Heart left ventricle (tissue), 16 donors: ENCODE data around the gene GRIN1. TPM values are rescaled to one million over a fixed set of nuclear protein-coding genes. Genes with fewer than 3 reads are reported as not detected.
A peak's percentile ranks its signal among the peaks of the same experiment; 100 is the strongest.

ENCODE experiments used
- ATAC-seq, 4 donors: fragments of 200-7000 bp; cut with Tn5 transposase; one replicate each; pipeline ENCODE4 v1.9.1; 2020 to 2022; ENCODE audit warnings: moderate library complexity in 4 of 4, mild to moderate bottlenecking in 3 of 4, moderate number of reproducible peaks in 1 of 4
- DNase-seq, 5 donors: peaks; one replicate each; pipeline ENCODE4 v3.0.0-alpha.2; 2020
- H3K27ac ChIP-seq, 12 donors: fragments of 200-600 bp; sonication (generic) in 4 of 12; one replicate each; pipeline versions ENCODE4 v1.5.0 to v1.8.0; 2016 to 2022; ENCODE audit warnings: mild to moderate bottlenecking in 2 of 12
- H3K27me3 ChIP-seq, 9 donors: fragments of 200-600 bp; sonication (generic) in 2 of 9; one replicate each; pipeline versions ENCODE4 v1.5.1 to v1.8.0; 2016 to 2022; ENCODE audit warnings: mild to moderate bottlenecking in 3 of 9
- H3K36me3 ChIP-seq, 9 donors: fragments of 200-600 bp; sonication (generic) in 2 of 9; one replicate each; pipeline versions ENCODE4 v1.5.0 to v1.8.0; 2018 to 2022; ENCODE audit warnings: mild to moderate bottlenecking in 2 of 9
- H3K4me1 ChIP-seq, 12 donors: fragments of 200-600 bp; sonication (generic) in 4 of 12; one replicate each; pipeline versions ENCODE4 v1.5.0 to v1.8.0; 2016 to 2022; ENCODE audit warnings: mild to moderate bottlenecking in 3 of 12
- H3K4me3 ChIP-seq, 12 donors: fragments of 200-600 bp; sonication (generic) in 4 of 12; one replicate each; pipeline versions ENCODE4 v1.5.0 to v1.8.0; 2017 to 2022; ENCODE audit warnings: mild to moderate bottlenecking in 9 of 12, moderate library complexity in 4 of 12
- H3K9me3 ChIP-seq, 12 donors: fragments of 200-600 bp; sonication (generic) in 4 of 12; one replicate each; pipeline versions ENCODE4 v1.5.0 to v1.8.0; 2016 to 2022; ENCODE audit warnings: mild to moderate bottlenecking in 1 of 12
- POLR2A ChIP-seq, 2 donors: fragments of 450-650 bp; IDR thresholded peaks; one replicate each; pipeline ENCODE4 v1.6.1; 2017; ENCODE audit warnings: antibody characterized with exemption in 2 of 2, mild to moderate bottlenecking in 2 of 2, moderate library complexity in 2 of 2
- WGBS, 4 donors: extraction: QIAGEN DNeasy Blood & Tissue Kit in 2 of 4; methylation state at CpG; one replicate each; pipeline versions ENCODE4 v1.1.5 to v1.1.7; 2013 to 2018; 5-methylcytosine and 5-hydroxymethylcytosine counted together
- intact Hi-C, 10 donors: fragments of 100-400 bp; cut with DNase I; formaldehyde crosslinking; loops; one replicate each; pipeline versions ENCODE4 v1.11.1 to v1.14.2; 2022
- polyA plus RNA-seq, 2 donors: library from polyadenylated mRNA; stranded (reverse); fragments of 200-250 nt; gene quantifications; one replicate each; pipeline ENCODE4 v1.2.3, GENCODE V29; 2013
- total RNA-seq, 9 donors: library from RNA; depleted of rRNA in 2 of 9; stranded (reverse); fragments of >200 nt in 2 of 9; fragmentation: NEBNext Ultra II Directional in 3 of 9; extraction: Animal tissue kit (Norgen Biotek cat#: 25700) in 3 of 9; gene quantifications; one replicate each; pipeline versions ENCODE4 v1.1.0 to v1.2.4, GENCODE V29; 2016 to 2023
- TF ChIP-seq, protein P1 (sequence below), 12 donors: fragments of 200-600 bp; sonication (generic) in 4 of 12; IDR thresholded peaks; one replicate each; pipeline versions ENCODE4 v1.5.0 to v1.8.0; 2018 to 2022; ENCODE audit warnings: antibody characterized with exemption in 12 of 12, mild to moderate bottlenecking in 5 of 12
- donor health status: ischemic (EF 13 %, LVEDD 7.1; RV severe dilation, severe dysfunction).
- donor health status: healthy with polysubstance abuse.
- donor health status: DM: no; HTN: yes; CAD: no.
- donor health status: DM: no; HTN: no; CAD: no.
- donor health status: ischemic (EF 25% LVEDD 6.9; RV normal size, moderate dysfunction).
- donor health status: ischemic (EF 25% LVEDD 5.7; RV mildly dilated, moderate dysfunction).
- donor health status: healthy.
- donor health status: DM: yes; HTN: yes; CAD: no.
- donor health status: ischemic (EF 35%, LVEDD 5.7; RV mildly dilated, moderate dysfunction).
- donor health status: nonischemic (EF 11% LVEDD 7.7; RV severe dilation, severe dysfunction).
- donor health status: DM: yes; HTN: yes; CAD: no.
- donor health status: PGD.
- donor health status: ischemic (EF 29% LVEDD 5.4; RV normal size, mild dysfunction).
- donor health status: nonischemic (EF 23%, LVEDD 6.1; RV moderate dilation, normal function).

The GRIN1 gene
- total and polyA plus RNA-seq, 11 donors: 0.10 TPM; not detected in 10

DNA sequence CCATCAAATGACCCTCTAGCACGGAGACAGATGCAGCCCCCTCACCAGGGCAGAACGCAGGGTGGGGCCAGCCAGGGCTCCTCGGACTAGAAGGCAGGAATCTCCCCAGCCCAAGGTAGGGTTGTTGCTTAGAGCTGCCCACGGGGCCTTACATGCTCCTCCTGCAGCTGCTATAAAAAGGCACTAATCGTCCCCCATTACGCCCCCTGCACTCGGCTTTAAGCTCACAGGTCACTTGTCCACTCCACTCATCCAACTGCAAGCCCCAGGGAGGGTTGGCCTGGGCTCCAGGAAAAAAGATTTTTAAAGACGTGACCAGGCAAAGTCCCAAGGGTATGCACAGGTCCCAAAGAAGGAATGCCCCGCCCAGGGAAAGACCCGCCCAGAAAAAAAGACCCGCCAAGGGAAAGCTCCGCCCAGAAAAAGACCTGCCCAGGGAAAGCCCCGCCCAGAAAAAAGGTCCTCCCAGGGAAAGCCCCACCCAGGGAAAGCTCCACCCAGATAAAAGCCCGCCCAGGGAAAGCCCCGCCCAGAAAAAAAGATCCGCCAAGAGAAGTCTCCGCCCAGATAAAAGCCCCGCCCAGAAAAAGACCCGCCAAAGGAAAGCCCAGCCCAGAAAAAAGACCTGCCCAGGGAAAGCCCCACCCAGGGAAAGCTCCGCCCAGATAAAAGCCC, 11.1 kb downstream of the GRIN1 start:
- intact Hi-C loops: loop anchor here in 1 of 10 donors (10.0 kb wide), 1 partner anchor 355 kb away; no protein-coding TSS in a partner anchor
- 40 to 59% (median 57%) methylated on average over 17 to 20 of the region's 20 CpGs for WGBS, 4 donors
- no peaks in the 10 kb centered on the region for H3K9me3 ChIP-seq

DNA sequence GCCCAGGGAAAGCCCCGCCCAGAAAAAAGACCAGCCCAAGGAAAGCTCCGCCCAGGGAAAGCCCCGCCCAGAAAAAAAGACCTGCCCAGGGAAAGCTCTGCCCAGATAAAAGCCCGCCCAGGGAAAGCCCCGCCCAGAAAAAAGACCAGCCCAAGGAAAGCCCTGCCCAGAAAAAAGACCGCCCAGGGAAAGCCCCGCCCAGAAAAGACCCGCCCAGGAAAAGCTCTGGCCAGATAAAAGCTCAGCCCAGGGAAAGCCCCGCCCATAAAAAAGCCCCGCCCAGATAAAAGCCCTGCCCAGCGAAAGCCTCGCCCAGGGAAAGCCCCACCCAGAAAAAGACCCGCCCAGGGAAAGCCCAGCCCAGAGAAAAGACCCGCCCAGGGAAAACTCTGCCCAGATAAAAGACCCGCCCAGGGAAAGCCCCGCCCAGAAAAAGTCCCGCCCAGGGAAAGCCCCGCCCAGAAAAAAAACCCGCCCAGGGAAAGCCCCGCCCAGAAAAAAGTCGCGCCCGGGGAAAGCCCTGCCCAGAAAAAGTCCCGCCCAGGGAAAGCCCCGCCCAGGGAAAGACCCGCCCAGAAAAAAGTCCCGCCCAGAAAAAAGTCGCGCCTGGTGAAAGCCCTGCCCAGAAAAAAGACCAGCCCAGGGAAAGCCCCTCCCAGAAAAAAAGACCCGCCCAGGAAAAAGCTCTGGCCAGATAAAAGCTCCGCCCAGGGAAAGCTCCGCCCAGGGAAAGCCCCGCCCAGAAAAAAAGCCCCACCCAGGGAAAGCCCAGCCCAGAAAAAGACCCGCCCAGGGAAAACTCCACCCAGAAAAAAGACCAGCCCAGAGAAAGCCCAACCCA, 11.9 kb downstream of the GRIN1 start:
- H3K4me1 ChIP-seq: no peaks in the 10 kb centered on the region
- H3K27ac ChIP-seq: no peak overlapping the region
- DNase-seq: no peak
- H3K27me3 ChIP-seq: peaks cover under 1 to 49% (median 15%) of the 10 kb centered on the region in 9 donors
- H3K9me3 ChIP-seq: no peaks in the 10 kb centered on the region
- no peaks in the 10 kb centered on the region for H3K36me3 ChIP-seq
- intact Hi-C loops: no loop called here
- no peak overlapping the region for H3K4me3 ChIP-seq
- 19 to 43% (median 38%) methylated on average over 33 to 34 of the region's 34 CpGs for WGBS, 4 donors
- ATAC-seq: peak in 2 of 4 donors; percentile 22 to 48
- no peak for TF ChIP-seq POLR2A (IDR thresholded peaks at IDR 0.05)
- TF ChIP-seq, protein P1, sequence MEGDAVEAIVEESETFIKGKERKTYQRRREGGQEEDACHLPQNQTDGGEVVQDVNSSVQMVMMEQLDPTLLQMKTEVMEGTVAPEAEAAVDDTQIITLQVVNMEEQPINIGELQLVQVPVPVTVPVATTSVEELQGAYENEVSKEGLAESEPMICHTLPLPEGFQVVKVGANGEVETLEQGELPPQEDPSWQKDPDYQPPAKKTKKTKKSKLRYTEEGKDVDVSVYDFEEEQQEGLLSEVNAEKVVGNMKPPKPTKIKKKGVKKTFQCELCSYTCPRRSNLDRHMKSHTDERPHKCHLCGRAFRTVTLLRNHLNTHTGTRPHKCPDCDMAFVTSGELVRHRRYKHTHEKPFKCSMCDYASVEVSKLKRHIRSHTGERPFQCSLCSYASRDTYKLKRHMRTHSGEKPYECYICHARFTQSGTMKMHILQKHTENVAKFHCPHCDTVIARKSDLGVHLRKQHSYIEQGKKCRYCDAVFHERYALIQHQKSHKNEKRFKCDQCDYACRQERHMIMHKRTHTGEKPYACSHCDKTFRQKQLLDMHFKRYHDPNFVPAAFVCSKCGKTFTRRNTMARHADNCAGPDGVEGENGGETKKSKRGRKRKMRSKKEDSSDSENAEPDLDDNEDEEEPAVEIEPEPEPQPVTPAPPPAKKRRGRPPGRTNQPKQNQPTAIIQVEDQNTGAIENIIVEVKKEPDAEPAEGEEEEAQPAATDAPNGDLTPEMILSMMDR (IDR thresholded peaks at IDR 0.05): no peak

More for the DNA sequence above, 11.1 kb downstream of the GRIN1 start:
- Histone ChIP-seq H3K36me3 (no peaks in the 10 kb centered on the region), H3K27me3 (peaks cover 0 to 46% (median 11%) of the 10 kb centered on the region in 9 donors), H3K27ac (no peak overlapping the region), H3K4me1 (no peaks in the 10 kb centered on the region), H3K4me3 (no peak overlapping the region)
- TF ChIP-seq, protein P1 (IDR thresholded peaks at IDR 0.05): no peak
- TF ChIP-seq POLR2A (IDR thresholded peaks at IDR 0.05): no peak
- ATAC-seq (no peak), DNase-seq (no peak)

DNA sequence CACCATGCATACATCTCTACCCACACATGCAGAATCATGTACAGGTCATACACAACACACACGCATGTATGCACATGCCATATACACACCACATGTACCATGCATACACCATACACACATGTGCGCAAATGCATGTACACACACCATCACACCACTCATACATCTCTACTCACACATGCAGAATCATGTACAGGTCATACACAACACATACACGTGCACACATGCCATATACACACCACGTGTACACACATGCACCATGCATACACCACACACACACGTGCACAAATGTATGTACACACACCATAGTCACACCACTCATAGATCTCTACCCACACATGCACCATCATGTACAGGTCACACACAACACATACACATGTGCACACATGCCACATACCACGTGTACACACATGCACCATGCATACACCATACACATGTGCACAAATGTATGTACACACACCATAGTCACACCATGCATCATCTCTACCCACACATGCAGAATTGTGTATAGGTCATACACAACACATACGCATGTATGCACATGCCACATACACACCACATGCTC, 14.0 kb downstream of the GRIN1 start:
- no peak overlapping the region for H3K4me3 ChIP-seq
- intact Hi-C loops: no loop called here
- no peak overlapping the region for H3K27ac ChIP-seq
- ATAC-seq (no peak), DNase-seq (no peak)
- H3K36me3 ChIP-seq: no peaks in the 10 kb centered on the region
- no peaks in the 10 kb centered on the region for H3K9me3 ChIP-seq
- WGBS, 4 donors: 90 to 94% (median 92%) methylated on average over 7 of the region's 7 CpGs
- TF ChIP-seq POLR2A (IDR thresholded peaks at IDR 0.05): no peak
- TF ChIP-seq, protein P1 (IDR thresholded peaks at IDR 0.05): no peak
- peaks cover 11 to 51% (median 28%) of the 10 kb centered on the region in 9 donors for H3K27me3 ChIP-seq
- peaks cover 0 to 10% (median 5%) of the 10 kb centered on the region in 12 donors for H3K4me1 ChIP-seq
